Sigmoid colon (tissue), 7 donors: Measurements from ENCODE around the gene RFX3. TPM values are rescaled to one million over a fixed set of nuclear protein-coding genes. Genes with fewer than 3 reads are reported as not detected.
"Not testable (repeated sequence)": the region's sequence is repeated elsewhere in the genome, so short reads cannot be mapped to it uniquely, and the experiment has no call there.

Experiments used
- DNase-seq: peaks from one replicate; pipeline ENCODE4 v3.0.0-alpha.2; 2019
- H3K27ac ChIP-seq, 4 donors: fragments of 200-600 bp; sonication (generic); one replicate each; pipeline ENCODE4 v1.5.1; 2016 to 2019; ENCODE audit warnings: mild to moderate bottlenecking in 1 of 4
- H3K27me3 ChIP-seq, 3 donors: fragments of 200-600 bp; sonication (generic); one replicate each; pipeline ENCODE4 v1.5.1; 2019; ENCODE audit warnings: mild to moderate bottlenecking in 1 of 3
- H3K36me3 ChIP-seq, 4 donors: fragments of 200-600 bp; sonication (generic); one replicate each; pipeline ENCODE4 v1.5.1; 2016 to 2019
- H3K4me1 ChIP-seq, 4 donors: fragments of 200-600 bp; sonication (generic); one replicate each; pipeline ENCODE4 v1.5.1; 2017 to 2019
- H3K4me3 ChIP-seq, 4 donors: fragments of 200-600 bp; sonication (generic); one replicate each; pipeline ENCODE4 v1.5.1; 2017 to 2019; ENCODE audit warnings: mild to moderate bottlenecking in 2 of 4, moderate library complexity in 1 of 4
- H3K9me3 ChIP-seq, 4 donors: fragments of 200-600 bp in 3 of 4; sonication (generic) in 3 of 4; one replicate each; pipeline versions ENCODE4 v1.5.1 to v1.6.1; 2013 to 2019
- EP300 ChIP-seq, 4 donors: sonication (generic); formaldehyde crosslinking; IDR thresholded peaks; one replicate each; pipeline ENCODE4 v1.6.1; 2017; ENCODE audit warnings: antibody characterized with exemption in 4 of 4
- POLR2A ChIP-seq, 2 donors: fragments of 450-650 bp; IDR thresholded peaks; one replicate each; pipeline ENCODE4 v1.6.1; 2016; ENCODE audit warnings: antibody characterized with exemption in 2 of 2, mild to moderate bottlenecking in 2 of 2, moderate library complexity in 2 of 2
- POLR2AphosphoS5 ChIP-seq, 4 donors: sonication (generic); formaldehyde crosslinking; IDR thresholded peaks; one replicate each; pipeline ENCODE4 v1.6.1; 2017; ENCODE audit warnings: antibody characterized with exemption in 4 of 4
- WGBS, 2 donors: extraction: QIAGEN DNeasy Blood & Tissue Kit; methylation state at CpG; one replicate each; pipeline ENCODE4 v1.1.7; 2013; 5-methylcytosine and 5-hydroxymethylcytosine counted together
- intact Hi-C: fragments of 100-400 bp; cut with DNase I; formaldehyde crosslinking; loops from one replicate; pipeline ENCODE4 v1.15.1; 2023
- polyA plus RNA-seq, 3 donors: library from polyadenylated mRNA; stranded (reverse); fragments of 200-250 nt; gene quantifications; one replicate each; pipeline ENCODE4 v1.2.3, GENCODE V29; 2013
- total RNA-seq, 4 donors: library from RNA; depleted of rRNA; stranded (reverse); fragments of >200 nt; gene quantifications; one replicate each; pipeline ENCODE4 v1.1.0, GENCODE V29; 2016
- TF ChIP-seq, protein P1 (sequence below), 4 experiments: fragments of 450-650 bp in 3 of 4; fragments of 200-600 bp in 1 of 4; IDR thresholded peaks; one replicate each; pipeline ENCODE4 v1.5.1; 2016 to 2019; ENCODE audit warnings: antibody characterized with exemption in 4 of 4, mild to moderate bottlenecking in 3 of 4, moderate library complexity in 2 of 4
- donor health status: healthy with polysubstance abuse.
- donor health status: Bipolar disorder and iron deficiency.
- donor health status: healthy.

The RFX3 gene
- total and polyA plus RNA-seq, 7 donors: 0.69 to 15.0 (median 6.4) TPM

DNA sequence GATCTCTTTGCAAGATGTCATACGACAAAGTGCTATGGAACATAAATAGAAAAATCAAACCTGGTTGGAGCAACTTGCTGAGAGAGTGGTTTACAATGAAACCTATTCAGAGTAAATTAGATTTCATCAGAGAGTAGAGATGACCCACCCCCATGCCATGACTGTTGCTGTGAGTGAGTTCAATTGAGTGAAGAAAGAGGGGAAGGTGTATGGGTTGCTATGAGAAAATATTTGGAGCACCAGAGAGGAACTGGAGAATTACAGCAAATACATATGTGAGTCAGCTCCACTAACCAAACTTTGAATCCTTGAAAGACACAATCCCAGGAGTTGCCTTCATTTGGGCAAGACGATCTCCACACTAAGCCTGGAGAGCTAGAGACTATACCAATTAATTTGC is 217.2 kb downstream of the RFX3 start:
- Histone ChIP-seq H3K4me1 (no peaks in the 10 kb centered on the region), H3K27ac (no peak overlapping the region), H3K27me3 (no peaks in the 10 kb centered on the region), H3K9me3 (no peaks in the 10 kb centered on the region), H3K4me3 (no peak overlapping the region), H3K36me3 (no peaks in the 10 kb centered on the region)
- TF ChIP-seq EP300 (IDR thresholded peaks at IDR 0.05) (no peak), POLR2A (IDR thresholded peaks at IDR 0.05) (no peak)
- TF ChIP-seq, protein P1, sequence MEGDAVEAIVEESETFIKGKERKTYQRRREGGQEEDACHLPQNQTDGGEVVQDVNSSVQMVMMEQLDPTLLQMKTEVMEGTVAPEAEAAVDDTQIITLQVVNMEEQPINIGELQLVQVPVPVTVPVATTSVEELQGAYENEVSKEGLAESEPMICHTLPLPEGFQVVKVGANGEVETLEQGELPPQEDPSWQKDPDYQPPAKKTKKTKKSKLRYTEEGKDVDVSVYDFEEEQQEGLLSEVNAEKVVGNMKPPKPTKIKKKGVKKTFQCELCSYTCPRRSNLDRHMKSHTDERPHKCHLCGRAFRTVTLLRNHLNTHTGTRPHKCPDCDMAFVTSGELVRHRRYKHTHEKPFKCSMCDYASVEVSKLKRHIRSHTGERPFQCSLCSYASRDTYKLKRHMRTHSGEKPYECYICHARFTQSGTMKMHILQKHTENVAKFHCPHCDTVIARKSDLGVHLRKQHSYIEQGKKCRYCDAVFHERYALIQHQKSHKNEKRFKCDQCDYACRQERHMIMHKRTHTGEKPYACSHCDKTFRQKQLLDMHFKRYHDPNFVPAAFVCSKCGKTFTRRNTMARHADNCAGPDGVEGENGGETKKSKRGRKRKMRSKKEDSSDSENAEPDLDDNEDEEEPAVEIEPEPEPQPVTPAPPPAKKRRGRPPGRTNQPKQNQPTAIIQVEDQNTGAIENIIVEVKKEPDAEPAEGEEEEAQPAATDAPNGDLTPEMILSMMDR (IDR thresholded peaks at IDR 0.05): no peak
- intact Hi-C loops: no loop called here
- DNase-seq: no peak
- WGBS, 2 donors: 67 to 89% methylated on average over 2 of the region's 2 CpGs

DNA sequence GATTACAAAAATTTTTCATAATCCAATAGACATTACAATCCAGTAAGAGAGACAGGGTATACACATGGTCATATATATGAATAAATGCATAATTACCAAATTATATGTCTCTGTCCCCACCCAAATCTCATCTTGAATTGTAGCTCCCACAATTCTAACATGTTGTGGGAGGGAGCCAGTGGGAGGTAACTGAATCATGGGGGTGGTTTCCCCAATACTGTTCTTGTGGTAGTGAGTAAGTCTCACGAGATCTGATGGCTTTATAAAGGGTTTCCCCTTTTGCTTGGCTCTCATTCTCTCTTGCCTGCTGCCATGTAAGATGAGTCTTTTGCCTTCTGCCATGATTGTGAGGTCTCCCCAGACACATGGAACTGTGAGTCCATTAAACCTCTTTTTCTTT is 221.4 kb downstream of the RFX3 start:
- H3K36me3 ChIP-seq, H3K27ac ChIP-seq, intact Hi-C loops, H3K9me3 ChIP-seq, H3K27me3 ChIP-seq, DNase-seq, H3K4me1 ChIP-seq, H3K4me3 ChIP-seq: not testable (repeated sequence)
- WGBS, 2 donors: 77 to 85% methylated on average over 1 of the region's 1 CpG

DNA sequence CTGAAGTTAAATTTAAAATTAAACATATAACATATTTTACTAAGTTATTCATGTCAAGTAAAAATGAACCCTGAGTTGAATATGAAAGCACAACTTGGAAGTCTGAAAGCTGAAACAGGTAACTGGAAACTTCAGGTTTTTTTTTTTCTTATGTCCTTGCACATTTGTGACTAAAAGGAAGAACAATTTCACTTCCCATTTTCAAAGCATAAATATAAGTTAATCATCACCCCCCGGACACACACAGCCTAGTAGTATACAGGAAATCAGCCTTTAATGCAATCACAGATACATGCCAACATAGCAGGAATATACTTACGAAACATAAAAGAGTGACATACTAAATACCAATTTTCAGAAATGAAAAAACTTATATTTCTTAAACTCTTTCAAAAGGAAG is 225.9 kb downstream of the RFX3 start:
- TF ChIP-seq POLR2A (IDR thresholded peaks at IDR 0.05) (no peak), POLR2AphosphoS5 (IDR thresholded peaks at IDR 0.05) (no peak), EP300 (IDR thresholded peaks at IDR 0.05) (no peak)
- TF ChIP-seq, protein P1 (IDR thresholded peaks at IDR 0.05): no peak

DNA sequence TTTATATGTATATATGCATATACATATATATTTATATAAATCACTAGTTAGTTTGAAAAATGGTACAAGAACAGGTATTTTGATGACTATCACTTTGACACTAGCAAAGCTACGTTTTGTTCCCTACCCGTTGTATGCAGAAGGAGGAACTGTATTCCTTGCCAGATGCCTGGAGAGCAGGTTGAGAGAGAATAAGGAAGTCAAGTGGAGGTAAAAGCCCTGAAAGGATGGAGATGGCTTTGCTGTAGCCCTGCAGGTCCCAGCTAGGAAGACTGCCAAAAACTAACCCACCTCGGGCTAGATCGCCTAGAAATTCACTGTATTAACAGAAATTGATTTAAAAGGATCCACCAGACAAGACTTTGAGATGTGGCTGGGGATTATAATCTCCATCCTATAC is 229.3 kb downstream of the RFX3 start:
- Histone ChIP-seq H3K27ac (no peak overlapping the region), H3K9me3 (no peaks in the 10 kb centered on the region), H3K4me3 (no peak overlapping the region), H3K36me3 (peaks cover 0 to 2% (median 0%) of the 10 kb centered on the region in 4 donors), H3K4me1 (no peaks in the 10 kb centered on the region), H3K27me3 (no peaks in the 10 kb centered on the region)
- DNase-seq: no peak
- TF ChIP-seq POLR2AphosphoS5 (IDR thresholded peaks at IDR 0.05): no peak
- TF ChIP-seq EP300 (IDR thresholded peaks at IDR 0.05): no peak
- TF ChIP-seq, protein P1 (IDR thresholded peaks at IDR 0.05): no peak
- no peak for TF ChIP-seq POLR2A (IDR thresholded peaks at IDR 0.05)
- intact Hi-C loops: no loop called here
- WGBS, 2 donors: 70 to 72% methylated on average over 4 of the region's 4 CpGs

More for the DNA sequence above, 225.9 kb downstream of the RFX3 start:
- no peaks in the 10 kb centered on the region for H3K9me3 ChIP-seq
- no peak overlapping the region for H3K4me3 ChIP-seq
- no peaks in the 10 kb centered on the region for H3K4me1 ChIP-seq
- DNase-seq: no peak
- H3K36me3 ChIP-seq: no peaks in the 10 kb centered on the region
- intact Hi-C loops: no loop called here
- no peak overlapping the region for H3K27ac ChIP-seq
- 43 to 54% methylated on average over 2 of the region's 2 CpGs for whole genome bisulfite sequencing, 2 donors
- H3K27me3 ChIP-seq: no peaks in the 10 kb centered on the region

DNA sequence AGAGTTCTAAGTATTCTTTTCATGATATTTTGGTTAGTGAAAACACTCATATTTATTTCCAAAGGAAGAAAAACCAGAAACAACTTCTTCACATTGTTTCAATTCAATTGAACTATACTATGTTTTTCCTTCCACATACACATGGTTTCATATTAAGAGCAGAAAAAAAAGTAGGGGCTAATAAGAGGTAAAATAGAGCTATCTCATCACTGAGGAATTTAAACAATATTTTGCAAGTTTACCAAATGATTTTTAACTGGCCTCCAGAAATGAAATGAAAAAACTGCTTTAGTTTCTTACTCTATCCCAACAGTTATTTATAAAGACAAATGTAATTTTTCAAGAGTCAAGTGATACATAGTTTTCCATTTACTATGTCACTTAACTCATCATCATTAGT is 233.5 kb downstream of the RFX3 start:
- H3K4me3 ChIP-seq: no peak overlapping the region
- H3K4me1 ChIP-seq: no peaks in the 10 kb centered on the region
- H3K36me3 ChIP-seq: peaks cover 0 to 15% (median 0%) of the 10 kb centered on the region in 4 donors
- no peaks in the 10 kb centered on the region for H3K9me3 ChIP-seq
- no peak overlapping the region for H3K27ac ChIP-seq
- TF ChIP-seq, protein P1 (IDR thresholded peaks at IDR 0.05): no peak
- TF ChIP-seq EP300 (IDR thresholded peaks at IDR 0.05): no peak
- TF ChIP-seq POLR2A (IDR thresholded peaks at IDR 0.05): no peak
- TF ChIP-seq POLR2AphosphoS5 (IDR thresholded peaks at IDR 0.05): no peak
- no peak for DNase-seq
- intact Hi-C loops: no loop called here
- H3K27me3 ChIP-seq: no peaks in the 10 kb centered on the region
